Measurements from ENCODE around the gene PARD3B.
A peak's percentile ranks its signal among the peaks of the same experiment; 100 is the strongest.

The PARD3B gene

GRCh38 chr2:204896146-204896545 is 350.9 kb downstream of the PARD3B start:
- no peak for DNase-seq (ENCODE audit: low spot score)

- DNase-seq (ENCODE audit: low spot score) = peak; percentile 43
These were observed 352.3 kb downstream of the PARD3B start for GRCh38 chr2:204897561-204897960.

- no peak for DNase-seq (ENCODE audit: low spot score)
These were observed 353.8 kb downstream of the PARD3B start for GRCh38 chr2:204898928-204899640.

- DNase-seq (ENCODE audit: low spot score) = no peak
These were observed 354.7 kb downstream of the PARD3B start for GRCh38 chr2:204899983-204900382.

- DNase-seq (ENCODE audit: low spot score) = peak; percentile 6
These were observed 355.2 kb downstream of the PARD3B start for GRCh38 chr2:204900487-204900886.

- DNase-seq (ENCODE audit: low spot score) = peak; percentile 63
These were observed 355.6 kb downstream of the PARD3B start for GRCh38 chr2:204900910-204901309.

- DNase-seq (ENCODE audit: low spot score) = peak; percentile 71
These were observed 356.3 kb downstream of the PARD3B start for GRCh38 chr2:204901591-204901990.

GRCh38 chr2:204909791-204910190 is 364.5 kb downstream of the PARD3B start:
- DNase-seq (ENCODE audit: low spot score) = no peak

GRCh38 chr2:204913312-204913711 is 368.0 kb downstream of the PARD3B start:
- no peak for DNase-seq (ENCODE audit: low spot score)

- DNase-seq (ENCODE audit: low spot score) = no peak
These were observed 368.7 kb downstream of the PARD3B start for GRCh38 chr2:204913854-204914464.

GRCh38 chr2:204914708-204915107 is 369.4 kb downstream of the PARD3B start:
- DNase-seq (ENCODE audit: low spot score) = no peak

GRCh38 chr2:204917089-204917701 is 371.9 kb downstream of the PARD3B start:
- DNase-seq (ENCODE audit: low spot score) = no peak

- no peak for DNase-seq (ENCODE audit: low spot score)
These were observed 375.5 kb downstream of the PARD3B start for GRCh38 chr2:204920776-204921175.

GRCh38 chr2:204923957-204924356 is 378.7 kb downstream of the PARD3B start:
- no peak for DNase-seq (ENCODE audit: low spot score)

- DNase-seq (ENCODE audit: low spot score) = no peak
These were observed 386.3 kb downstream of the PARD3B start for GRCh38 chr2:204931562-204931961.

- no peak for DNase-seq (ENCODE audit: low spot score)
These were observed 388.6 kb downstream of the PARD3B start for GRCh38 chr2:204933735-204934374.

- no peak for DNase-seq (ENCODE audit: low spot score)
These were observed 399.7 kb downstream of the PARD3B start for GRCh38 chr2:204944927-204945326.

GRCh38 chr2:204945376-204945775 is 400.1 kb downstream of the PARD3B start:
- DNase-seq (ENCODE audit: low spot score) = no peak

- peak; percentile 2 for DNase-seq (ENCODE audit: low spot score)
These were observed 401.6 kb downstream of the PARD3B start for GRCh38 chr2:204946892-204947291.

- peak; percentile 40 for DNase-seq (ENCODE audit: low spot score)
These were observed 402.1 kb downstream of the PARD3B start for GRCh38 chr2:204947405-204947804.

- DNase-seq (ENCODE audit: low spot score) = peak; percentile 8
These were observed 402.9 kb downstream of the PARD3B start for GRCh38 chr2:204948024-204948763.

GRCh38 chr2:204948822-204949221 is 403.5 kb downstream of the PARD3B start:
- DNase-seq (ENCODE audit: low spot score) = peak; percentile 2

All from kidney tubule cell (primary cell).